ENCODE data around the gene TOGARAM2. TPM values are rescaled to one million over a fixed set of nuclear protein-coding genes. Genes with fewer than 3 reads are reported as not detected.

The TOGARAM2 gene
- not detected for total RNA-seq (ENCODE audit: unreplicated experiment)
- long read RNA-seq: 0 reads

DNA sequence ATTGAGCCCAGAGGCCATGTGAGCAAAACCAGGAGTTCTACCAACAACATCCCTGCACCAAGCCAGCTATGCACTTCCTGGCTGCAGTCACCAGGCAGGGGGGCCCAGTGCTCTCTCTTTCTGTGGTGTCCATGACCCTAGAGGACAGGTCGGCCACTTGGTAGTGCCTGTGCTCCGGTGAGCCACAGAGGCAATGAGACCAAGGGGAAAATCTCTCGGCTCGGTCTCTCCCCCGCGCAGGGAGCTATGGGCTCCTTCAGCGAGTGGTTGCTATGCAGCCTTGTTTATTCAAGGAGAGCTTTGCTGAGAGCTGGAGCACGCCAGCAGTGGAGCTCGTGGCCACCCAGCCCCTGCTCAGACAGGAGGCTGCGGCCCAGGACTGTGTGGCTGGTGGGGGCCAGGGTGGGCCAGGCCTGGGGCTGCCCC, at the start of gene TOGARAM2:
Gene TOGARAM2 (plus strand): TSS at position 283 of the 426 bp plus-strand sequence. CDS start 13,537 bp downstream, outside the sequence.
- H3K27ac Mint-ChIP-seq (ENCODE audit: unreplicated experiment): no peak within 1 kb of the TSS
- H3K9me3 Mint-ChIP-seq (ENCODE audit: unreplicated experiment): peaks cover 4% of the 10 kb centered on the region
- no peak within 1 kb of the TSS for H3K4me3 Mint-ChIP-seq (ENCODE audit: unreplicated experiment)
- TF ChIP-seq, protein P1, sequence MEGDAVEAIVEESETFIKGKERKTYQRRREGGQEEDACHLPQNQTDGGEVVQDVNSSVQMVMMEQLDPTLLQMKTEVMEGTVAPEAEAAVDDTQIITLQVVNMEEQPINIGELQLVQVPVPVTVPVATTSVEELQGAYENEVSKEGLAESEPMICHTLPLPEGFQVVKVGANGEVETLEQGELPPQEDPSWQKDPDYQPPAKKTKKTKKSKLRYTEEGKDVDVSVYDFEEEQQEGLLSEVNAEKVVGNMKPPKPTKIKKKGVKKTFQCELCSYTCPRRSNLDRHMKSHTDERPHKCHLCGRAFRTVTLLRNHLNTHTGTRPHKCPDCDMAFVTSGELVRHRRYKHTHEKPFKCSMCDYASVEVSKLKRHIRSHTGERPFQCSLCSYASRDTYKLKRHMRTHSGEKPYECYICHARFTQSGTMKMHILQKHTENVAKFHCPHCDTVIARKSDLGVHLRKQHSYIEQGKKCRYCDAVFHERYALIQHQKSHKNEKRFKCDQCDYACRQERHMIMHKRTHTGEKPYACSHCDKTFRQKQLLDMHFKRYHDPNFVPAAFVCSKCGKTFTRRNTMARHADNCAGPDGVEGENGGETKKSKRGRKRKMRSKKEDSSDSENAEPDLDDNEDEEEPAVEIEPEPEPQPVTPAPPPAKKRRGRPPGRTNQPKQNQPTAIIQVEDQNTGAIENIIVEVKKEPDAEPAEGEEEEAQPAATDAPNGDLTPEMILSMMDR (IDR thresholded peaks at IDR 0.05; ENCODE audit: partially characterized antibody, unreplicated experiment): no peak
- DNase-seq: no peak
- H3K4me1 Mint-ChIP-seq (ENCODE audit: low read depth, unreplicated experiment): peaks cover 2% of the 10 kb centered on the region
- no peaks in the 10 kb centered on the region for H3K36me3 Mint-ChIP-seq (ENCODE audit: unreplicated experiment)
- H3K27me3 Mint-ChIP-seq (ENCODE audit: unreplicated experiment): peaks cover 2% of the 10 kb centered on the region

DNA sequence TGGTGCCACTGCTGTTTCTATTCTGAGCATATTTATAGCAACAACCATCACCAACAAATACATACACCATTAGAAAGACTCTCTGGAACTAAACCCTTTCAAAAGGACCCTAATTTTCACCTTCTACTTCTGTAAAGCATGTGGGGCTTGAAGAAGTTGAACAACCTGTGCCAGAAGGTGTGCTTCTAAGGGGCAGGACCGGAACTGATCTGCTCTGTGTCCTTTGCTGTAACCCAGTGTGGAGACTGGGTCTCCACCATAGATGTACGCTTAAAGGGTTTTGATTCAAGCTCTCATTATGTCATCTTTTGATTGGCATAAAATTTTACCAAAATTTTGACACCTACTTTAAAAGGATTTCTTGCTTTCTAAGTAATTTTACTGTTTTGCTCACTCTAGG, 46.3 kb upstream of the TOGARAM2 start:
- H3K27me3 Mint-ChIP-seq (ENCODE audit: unreplicated experiment): peaks cover 4% of the 10 kb centered on the region
- no peaks in the 10 kb centered on the region for H3K4me1 Mint-ChIP-seq (ENCODE audit: low read depth, unreplicated experiment)
- no peak overlapping the region for H3K4me3 Mint-ChIP-seq (ENCODE audit: unreplicated experiment)
- DNase-seq: no peak
- TF ChIP-seq, protein P1 (IDR thresholded peaks at IDR 0.05; ENCODE audit: partially characterized antibody, unreplicated experiment): no peak
- H3K36me3 Mint-ChIP-seq (ENCODE audit: unreplicated experiment): no peaks in the 10 kb centered on the region
- peaks cover 3% of the 10 kb centered on the region for H3K9me3 Mint-ChIP-seq (ENCODE audit: unreplicated experiment)
- H3K27ac Mint-ChIP-seq (ENCODE audit: unreplicated experiment): no peak overlapping the region

DNA sequence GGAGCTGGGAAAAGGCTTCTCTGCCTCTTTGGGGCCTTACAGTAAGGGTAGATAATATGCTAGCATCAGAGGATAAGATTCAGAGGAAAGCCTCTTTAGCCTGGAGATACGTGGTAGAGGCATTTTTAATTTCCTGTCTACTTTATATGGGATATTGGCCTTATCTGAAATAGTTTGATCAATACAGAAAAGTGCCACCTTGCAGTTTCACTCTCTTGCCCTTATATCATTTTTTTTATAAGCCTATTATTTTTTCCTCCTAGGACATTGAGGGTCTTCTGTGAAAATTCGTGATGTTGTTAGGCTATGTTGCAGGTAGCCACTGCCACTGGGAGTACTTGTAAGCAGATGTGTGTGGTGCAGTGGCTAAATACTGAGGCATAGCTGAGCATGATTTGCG, 40.1 kb upstream of the TOGARAM2 start:
- Mint-ChIP-seq H3K9me3 (ENCODE audit: unreplicated experiment) (peaks cover 3% of the 10 kb centered on the region), H3K27me3 (ENCODE audit: unreplicated experiment) (peaks cover 4% of the 10 kb centered on the region), H3K4me3 (ENCODE audit: unreplicated experiment) (no peak overlapping the region), H3K27ac (ENCODE audit: unreplicated experiment) (no peak overlapping the region), H3K36me3 (ENCODE audit: unreplicated experiment) (no peaks in the 10 kb centered on the region), H3K4me1 (ENCODE audit: low read depth, unreplicated experiment) (no peaks in the 10 kb centered on the region)
- TF ChIP-seq, protein P1 (IDR thresholded peaks at IDR 0.05; ENCODE audit: partially characterized antibody, unreplicated experiment): no peak
- no peak for DNase-seq

DNA sequence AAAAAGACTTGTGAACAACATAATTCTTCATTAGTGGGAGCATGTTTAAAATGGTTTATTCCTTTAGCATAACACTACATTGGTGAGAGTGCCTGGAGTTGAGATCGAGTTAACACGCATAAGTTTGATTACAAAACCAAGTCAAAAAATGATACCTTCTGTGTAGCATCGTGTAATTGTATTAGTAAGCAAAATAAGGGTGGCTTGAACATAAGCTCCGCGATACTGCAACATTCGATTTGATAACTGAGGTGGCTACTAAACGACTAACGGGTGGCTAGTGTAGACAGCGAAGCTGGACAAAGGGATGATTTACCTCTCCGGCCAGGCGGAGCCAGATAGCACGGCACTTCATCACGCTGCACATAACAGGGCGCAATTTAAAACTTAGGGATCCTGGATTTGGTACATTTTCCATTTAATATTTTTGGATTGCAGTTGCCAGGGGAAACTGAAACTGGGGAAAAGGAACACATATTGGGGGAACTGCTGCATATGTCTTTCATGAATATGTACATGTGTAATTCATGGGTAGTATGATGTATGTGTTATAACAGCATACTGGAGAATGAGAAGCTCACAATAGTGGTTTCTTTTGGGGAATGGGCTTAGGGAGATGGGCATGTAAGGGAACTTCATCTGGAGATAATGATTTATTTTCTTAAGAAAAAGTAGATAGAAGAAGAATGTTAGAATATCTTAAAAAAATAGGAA, 36.4 kb upstream of the TOGARAM2 start:
- DNase-seq: no peak
- TF ChIP-seq, protein P1 (IDR thresholded peaks at IDR 0.05; ENCODE audit: partially characterized antibody, unreplicated experiment): no peak
- H3K27ac Mint-ChIP-seq (ENCODE audit: unreplicated experiment): no peak overlapping the region

DNA sequence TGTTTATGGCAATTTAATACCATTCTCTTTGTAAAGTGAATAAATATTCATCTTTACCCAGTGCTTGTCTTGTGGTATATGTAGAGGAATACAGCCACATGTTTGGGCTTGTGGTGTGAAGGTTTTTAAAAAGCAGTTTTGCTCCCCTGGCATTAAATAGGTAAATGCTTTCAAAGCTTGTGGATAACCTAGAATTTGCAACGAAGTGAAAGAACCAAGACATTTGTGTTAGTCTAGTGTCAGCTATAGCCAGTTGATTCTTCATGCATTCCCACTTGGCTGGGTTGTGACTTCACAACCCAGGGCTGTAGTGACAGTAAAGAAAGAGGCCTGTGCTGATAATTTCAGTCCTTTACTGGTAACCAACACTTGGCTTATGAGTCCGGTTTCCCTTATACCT, 32.9 kb upstream of the TOGARAM2 start:
- H3K36me3 Mint-ChIP-seq (ENCODE audit: unreplicated experiment): peaks cover 25% of the 10 kb centered on the region
- no peaks in the 10 kb centered on the region for H3K27me3 Mint-ChIP-seq (ENCODE audit: unreplicated experiment)
- H3K27ac Mint-ChIP-seq (ENCODE audit: unreplicated experiment): no peak overlapping the region
- TF ChIP-seq, protein P1 (IDR thresholded peaks at IDR 0.05; ENCODE audit: partially characterized antibody, unreplicated experiment): no peak
- peaks cover 12% of the 10 kb centered on the region for H3K9me3 Mint-ChIP-seq (ENCODE audit: unreplicated experiment)
- DNase-seq: no peak
- H3K4me1 Mint-ChIP-seq (ENCODE audit: low read depth, unreplicated experiment): no peaks in the 10 kb centered on the region
- H3K4me3 Mint-ChIP-seq (ENCODE audit: unreplicated experiment): no peak overlapping the region

More for the DNA sequence above, 36.4 kb upstream of the TOGARAM2 start:
- Mint-ChIP-seq H3K4me1 (ENCODE audit: low read depth, unreplicated experiment) (no peaks in the 10 kb centered on the region), H3K27me3 (ENCODE audit: unreplicated experiment) (no peaks in the 10 kb centered on the region), H3K36me3 (ENCODE audit: unreplicated experiment) (peaks cover 16% of the 10 kb centered on the region), H3K4me3 (ENCODE audit: unreplicated experiment) (no peak overlapping the region), H3K9me3 (ENCODE audit: unreplicated experiment) (peaks cover 3% of the 10 kb centered on the region)

Measured in glutamatergic neuron (in vitro differentiated cells).